Neural progenitor cell (in vitro differentiated cells): ENCODE data around the gene SRSF1. TPM values are rescaled to one million over a fixed set of nuclear protein-coding genes. Genes with fewer than 3 reads are reported as not detected.

ENCODE experiments used
- DNase-seq: peaks from one replicate; pipeline ENCODE4 v3.0.0-alpha.2; 2016; ENCODE audit warnings: low spot score
- H2AFZ ChIP-seq: fragments of 200-600 bp; sonication (generic); replicated peaks from 2 replicates; pipeline ENCODE4 v1.6.1; 2016; ENCODE audit warnings: antibody characterized with exemption
- H3F3A ChIP-seq: fragments of 200-600 bp; sonication (generic); 2 replicates; pipeline ENCODE4 v1.6.1; 2016; ENCODE audit warnings: antibody characterized with exemption, low read depth
- H3K27ac ChIP-seq: fragments of 200-600 bp; sonication (generic); 2 replicates; pipeline ENCODE4 v1.5.1; 2016; ENCODE audit warnings: mild to moderate bottlenecking
- H3K27me3 ChIP-seq: fragments of 200-600 bp; sonication (generic); 2 replicates; pipeline ENCODE4 v1.6.1; 2016; ENCODE audit warnings: mild to moderate bottlenecking, moderate library complexity
- H3K36me3 ChIP-seq: fragments of 200-600 bp; sonication (generic); 2 replicates; pipeline ENCODE4 v1.5.1; 2016
- H3K4me1 ChIP-seq: fragments of 200-600 bp; sonication (generic); 2 replicates; pipeline ENCODE4 v1.6.1; 2016; ENCODE audit warnings: mixed run types
- H3K4me2 ChIP-seq: fragments of 200-600 bp; sonication (generic); 2 replicates; pipeline ENCODE4 v1.6.1; 2016
- H3K4me3 ChIP-seq: fragments of 200-600 bp; sonication (generic); 2 replicates; pipeline ENCODE4 v1.5.1; 2016
- H3K79me2 ChIP-seq: fragments of 200-600 bp; sonication (generic); 2 replicates; pipeline ENCODE4 v1.6.1; 2016; ENCODE audit warnings: low read depth
- H3K9ac ChIP-seq: fragments of 200-600 bp; sonication (generic); 2 replicates; pipeline ENCODE4 v1.6.1; 2016
- H3K9me3 ChIP-seq: fragments of 200-600 bp; sonication (generic); 2 replicates; pipeline ENCODE4 v1.5.1; 2016; ENCODE audit warnings: low read depth
- H4K20me1 ChIP-seq: fragments of 200-600 bp; sonication (generic); 2 replicates; pipeline ENCODE4 v1.6.1; 2016; ENCODE audit warnings: low read depth
- H3K27ac Mint-ChIP-seq: 3 replicates; pipeline ENCODE4 v1.8.0; 2021; ENCODE audit warnings: mixed read lengths
- H3K27me3 Mint-ChIP-seq: 2 replicates; pipeline ENCODE4 v1.8.0; 2022; ENCODE audit warnings: low read depth, mild to moderate bottlenecking, inconsistent platforms, moderate library complexity, mixed read lengths; ENCODE audit not compliant: insufficient read depth
- H3K36me3 Mint-ChIP-seq: 3 replicates; pipeline ENCODE4 v1.8.0; 2021; ENCODE audit warnings: mixed read lengths
- H3K4me1 Mint-ChIP-seq: 3 replicates; pipeline ENCODE4 v1.8.0; 2021; ENCODE audit warnings: mixed read lengths
- H3K4me3 Mint-ChIP-seq: 3 replicates; pipeline ENCODE4 v1.8.0; 2021; ENCODE audit warnings: mild to moderate bottlenecking, moderate library complexity, mixed read lengths
- H3K9me3 Mint-ChIP-seq: 3 replicates; pipeline ENCODE4 v1.8.0; 2020; ENCODE audit warnings: mixed read lengths
- EZH2 ChIP-seq: fragments of 200-600 bp; sonication (generic); IDR thresholded peaks from 2 replicates; pipeline ENCODE4 v1.6.1; 2017; ENCODE audit warnings: antibody characterized with exemption, mild to moderate bottlenecking, moderate library complexity
- EZH2phosphoT487 ChIP-seq: fragments of 200-600 bp; sonication (generic); IDR thresholded peaks from 2 replicates; pipeline ENCODE4 v1.6.1; 2017; ENCODE audit warnings: antibody characterized with exemption
- total RNA-seq: library from RNA; depleted of rRNA; stranded (reverse); fragments of >200 nt; gene quantifications from 2 replicates; pipeline ENCODE4 v1.2.3, GENCODE V29; 2015; ENCODE audit warnings: low replicate concordance
- TF ChIP-seq, protein P1 (sequence below): fragments of 200-600 bp; sonication (generic); IDR thresholded peaks from 2 replicates; pipeline ENCODE4 v1.5.1; 2017; ENCODE audit warnings: antibody characterized with exemption, mild to moderate bottlenecking

Gene SRSF1
- total RNA-seq, 1 donor from 2014 or later = 556 TPM

DNA sequence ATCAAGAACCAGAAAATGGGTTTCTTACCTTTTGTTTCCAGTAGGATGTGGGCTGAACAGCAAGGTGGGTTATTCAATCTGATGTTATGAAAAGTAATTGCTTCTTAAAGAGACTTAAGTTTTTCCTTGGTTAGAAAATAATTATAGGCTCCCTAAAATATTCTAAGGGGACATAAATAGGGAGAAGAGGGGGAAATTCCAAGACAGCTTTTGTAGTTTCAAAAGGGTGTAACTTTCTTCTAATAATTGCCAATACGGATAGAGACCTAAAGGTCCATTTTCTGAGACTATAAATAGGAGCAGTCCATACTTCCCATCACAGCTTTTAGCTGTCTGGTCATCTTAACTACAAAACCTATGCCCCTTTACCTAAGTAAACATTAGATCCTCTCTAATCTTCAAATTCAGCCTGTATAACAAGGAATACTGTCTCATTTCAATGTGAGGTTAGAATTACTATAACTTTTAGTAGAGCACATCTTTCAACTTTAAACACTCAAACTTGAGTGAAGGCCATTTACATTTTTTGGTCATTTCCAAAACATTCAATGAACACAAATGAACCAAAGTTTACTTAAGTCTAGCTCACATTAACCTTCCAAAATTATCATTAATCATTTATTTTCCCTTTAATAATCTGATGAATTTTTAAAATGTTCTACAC, 5.5 kb downstream of the SRSF1 start:
- peaks cover 31% of the 10 kb centered on the region for H3K36me3 ChIP-seq

DNA sequence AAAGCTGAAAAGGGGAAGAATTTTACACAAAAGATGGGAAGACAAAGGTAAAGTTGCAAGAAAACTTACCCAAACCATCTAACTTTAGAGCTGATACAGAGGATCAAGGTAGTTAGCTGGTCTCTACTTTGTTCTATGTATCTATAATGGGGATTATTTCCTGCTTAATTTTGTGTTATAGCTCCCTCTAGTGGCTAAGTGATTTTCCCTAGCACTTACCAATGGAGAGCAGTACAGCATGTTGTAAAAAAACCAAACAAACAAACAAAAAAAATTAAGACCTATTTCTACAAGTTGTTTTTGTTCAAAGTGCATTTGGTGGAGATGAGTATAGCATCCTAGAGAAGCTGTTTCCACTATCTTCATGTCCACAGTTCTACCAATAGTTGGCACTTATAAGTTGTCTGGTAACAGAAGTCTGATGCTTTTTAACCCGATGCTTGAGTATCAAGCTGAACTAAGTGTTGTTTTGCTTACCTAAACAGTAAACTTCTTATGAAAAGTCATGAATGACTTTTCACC, 7.5 kb downstream of the SRSF1 start:
- peaks cover 97% of the 10 kb centered on the region for H3F3A ChIP-seq
- peaks cover 21% of the 10 kb centered on the region for H3K36me3 Mint-ChIP-seq
- no peaks in the 10 kb centered on the region for H3K27me3 Mint-ChIP-seq
- no peak overlapping the region for H3K27ac ChIP-seq
- no peak for TF ChIP-seq EZH2
- TF ChIP-seq, protein P1, sequence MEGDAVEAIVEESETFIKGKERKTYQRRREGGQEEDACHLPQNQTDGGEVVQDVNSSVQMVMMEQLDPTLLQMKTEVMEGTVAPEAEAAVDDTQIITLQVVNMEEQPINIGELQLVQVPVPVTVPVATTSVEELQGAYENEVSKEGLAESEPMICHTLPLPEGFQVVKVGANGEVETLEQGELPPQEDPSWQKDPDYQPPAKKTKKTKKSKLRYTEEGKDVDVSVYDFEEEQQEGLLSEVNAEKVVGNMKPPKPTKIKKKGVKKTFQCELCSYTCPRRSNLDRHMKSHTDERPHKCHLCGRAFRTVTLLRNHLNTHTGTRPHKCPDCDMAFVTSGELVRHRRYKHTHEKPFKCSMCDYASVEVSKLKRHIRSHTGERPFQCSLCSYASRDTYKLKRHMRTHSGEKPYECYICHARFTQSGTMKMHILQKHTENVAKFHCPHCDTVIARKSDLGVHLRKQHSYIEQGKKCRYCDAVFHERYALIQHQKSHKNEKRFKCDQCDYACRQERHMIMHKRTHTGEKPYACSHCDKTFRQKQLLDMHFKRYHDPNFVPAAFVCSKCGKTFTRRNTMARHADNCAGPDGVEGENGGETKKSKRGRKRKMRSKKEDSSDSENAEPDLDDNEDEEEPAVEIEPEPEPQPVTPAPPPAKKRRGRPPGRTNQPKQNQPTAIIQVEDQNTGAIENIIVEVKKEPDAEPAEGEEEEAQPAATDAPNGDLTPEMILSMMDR = peak; percentile 94
- H3K4me1 Mint-ChIP-seq = peaks cover 49% of the 10 kb centered on the region
- H3K36me3 ChIP-seq = peaks cover 20% of the 10 kb centered on the region
- no peak overlapping the region for H3K4me3 ChIP-seq
- H4K20me1 ChIP-seq = peaks cover 81% of the 10 kb centered on the region
- peaks cover 50% of the 10 kb centered on the region for H3K79me2 ChIP-seq
- H3K9me3 Mint-ChIP-seq = no peaks in the 10 kb centered on the region
- no peak overlapping the region for H3K4me2 ChIP-seq
- no peaks in the 10 kb centered on the region for H3K9me3 ChIP-seq
- H2AFZ ChIP-seq = no peak overlapping the region
- H3K27ac Mint-ChIP-seq = no peak overlapping the region
- H3K4me3 Mint-ChIP-seq = no peak overlapping the region
- no peak overlapping the region for H3K9ac ChIP-seq
- H3K27me3 ChIP-seq = no peaks in the 10 kb centered on the region
- peaks cover 31% of the 10 kb centered on the region for H3K4me1 ChIP-seq
- DNase-seq = peak; percentile 78

More for the DNA sequence above, 5.5 kb downstream of the SRSF1 start:
- H3K4me1 Mint-ChIP-seq = peaks cover 53% of the 10 kb centered on the region
- peaks cover 70% of the 10 kb centered on the region for H3K79me2 ChIP-seq
- no peak overlapping the region for H3K4me3 ChIP-seq
- H3K9me3 Mint-ChIP-seq = no peaks in the 10 kb centered on the region
- H3K27ac Mint-ChIP-seq = no peak overlapping the region
- TF ChIP-seq, protein P1 = no peak
- TF ChIP-seq EZH2phosphoT487 (no peak), EZH2 (no peak)
- H3F3A ChIP-seq = peaks cover 97% of the 10 kb centered on the region
- no peak overlapping the region for H3K4me3 Mint-ChIP-seq
- no peaks in the 10 kb centered on the region for H3K27me3 ChIP-seq
- peak overlapping the region; percentile 20 for H3K27ac ChIP-seq
- no peaks in the 10 kb centered on the region for H3K27me3 Mint-ChIP-seq
- H4K20me1 ChIP-seq = peaks cover 82% of the 10 kb centered on the region
- H3K9me3 ChIP-seq = no peaks in the 10 kb centered on the region
- no peak overlapping the region for H3K9ac ChIP-seq
- H3K4me1 ChIP-seq = peaks cover 33% of the 10 kb centered on the region
- no peak for DNase-seq
- peak overlapping the region; percentile 89 for H3K4me2 ChIP-seq
- peaks cover 35% of the 10 kb centered on the region for H3K36me3 Mint-ChIP-seq
- no peak overlapping the region for H2AFZ ChIP-seq

DNA sequence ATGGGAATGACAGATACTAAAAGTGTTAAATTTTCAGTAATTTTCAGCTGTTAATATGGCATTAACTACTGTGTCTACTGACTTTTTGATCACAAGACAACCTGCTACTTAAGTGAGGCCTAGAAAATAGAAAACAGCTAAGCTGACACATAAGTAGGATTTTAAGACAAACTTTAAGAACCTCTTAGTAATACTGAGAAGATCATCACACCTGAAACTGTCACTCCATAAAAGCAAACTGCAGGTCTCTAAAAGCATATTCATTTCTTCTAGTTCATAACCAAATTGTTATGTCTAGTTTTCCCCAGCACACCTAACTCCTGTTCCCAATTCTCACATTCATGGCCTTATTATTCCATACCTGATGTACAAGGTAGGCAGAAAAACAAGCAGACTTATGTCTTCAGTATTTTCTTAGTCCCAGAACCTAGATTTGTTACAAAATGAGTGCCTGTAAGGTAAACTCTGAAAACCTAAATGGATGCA, 8.0 kb downstream of the SRSF1 start:
- Histone ChIP-seq H3K4me1 (peaks cover 31% of the 10 kb centered on the region), H3K9me3 (no peaks in the 10 kb centered on the region), H3K79me2 (peaks cover 45% of the 10 kb centered on the region), H3K36me3 (peaks cover 15% of the 10 kb centered on the region), H3K9ac (no peak overlapping the region), H3K27ac (no peak overlapping the region), H2AFZ (no peak overlapping the region), H3K4me3 (no peak overlapping the region), H3F3A (peaks cover 97% of the 10 kb centered on the region), H4K20me1 (peaks cover 81% of the 10 kb centered on the region), H3K27me3 (no peaks in the 10 kb centered on the region), H3K4me2 (no peak overlapping the region)
- no peak overlapping the region for H3K27ac Mint-ChIP-seq
- peaks cover 51% of the 10 kb centered on the region for H3K4me1 Mint-ChIP-seq
- TF ChIP-seq EZH2 (no peak), EZH2phosphoT487 (no peak)
- peaks cover 21% of the 10 kb centered on the region for H3K36me3 Mint-ChIP-seq
- H3K9me3 Mint-ChIP-seq = no peaks in the 10 kb centered on the region
- no peak for DNase-seq
- no peaks in the 10 kb centered on the region for H3K27me3 Mint-ChIP-seq
- H3K4me3 Mint-ChIP-seq = no peak overlapping the region
